Activated CD4-positive, alpha-beta memory T cell treated with anti-CD3 and anti-CD28 coated beads, Interleukin-2, amount 10 ng/mL, durations not matched to agents 7 days and 5 days (primary cell): ENCODE measurements around the gene SHTN1. TPM values are rescaled to one million over a fixed set of nuclear protein-coding genes. Genes with fewer than 3 reads are reported as not detected.

Experiments
- total RNA-seq, 2 experiments: library from RNA; stranded (reverse); gene quantifications; one replicate each; pipeline ENCODE4 v1.2.3, GENCODE V29; 2021

The SHTN1 gene
- total RNA-seq, 2 experiments from 2014 or later, result 0.05 to 0.28 TPM

Other genes starting within 250 kb of the SHTN1 start
- gene ENO4, start 155.7 kb downstream of the SHTN1 start, total RNA-seq, result not detected
- gene VAX1, start 133.1 kb upstream of the SHTN1 start, total RNA-seq, result not detected
- gene KCNK18, start 192.3 kb upstream of the SHTN1 start, total RNA-seq, result not detected
- not detected for gene SLC18A2, start 235.9 kb upstream of the SHTN1 start, total RNA-seq